ENCODE data around the gene UTS2B. TPM values are rescaled to one million over a fixed set of nuclear protein-coding genes. Genes with fewer than 3 reads are reported as not detected.
A peak's percentile ranks its signal among the peaks of the same experiment; 100 is the strongest.

UTS2B gene
- total and polyA plus RNA-seq, 9 of the 15 experiments (the other 6 are each of a cell fraction or from before 2014, with no cell fraction given): 0.06 TPM; not detected in 8

DNA sequence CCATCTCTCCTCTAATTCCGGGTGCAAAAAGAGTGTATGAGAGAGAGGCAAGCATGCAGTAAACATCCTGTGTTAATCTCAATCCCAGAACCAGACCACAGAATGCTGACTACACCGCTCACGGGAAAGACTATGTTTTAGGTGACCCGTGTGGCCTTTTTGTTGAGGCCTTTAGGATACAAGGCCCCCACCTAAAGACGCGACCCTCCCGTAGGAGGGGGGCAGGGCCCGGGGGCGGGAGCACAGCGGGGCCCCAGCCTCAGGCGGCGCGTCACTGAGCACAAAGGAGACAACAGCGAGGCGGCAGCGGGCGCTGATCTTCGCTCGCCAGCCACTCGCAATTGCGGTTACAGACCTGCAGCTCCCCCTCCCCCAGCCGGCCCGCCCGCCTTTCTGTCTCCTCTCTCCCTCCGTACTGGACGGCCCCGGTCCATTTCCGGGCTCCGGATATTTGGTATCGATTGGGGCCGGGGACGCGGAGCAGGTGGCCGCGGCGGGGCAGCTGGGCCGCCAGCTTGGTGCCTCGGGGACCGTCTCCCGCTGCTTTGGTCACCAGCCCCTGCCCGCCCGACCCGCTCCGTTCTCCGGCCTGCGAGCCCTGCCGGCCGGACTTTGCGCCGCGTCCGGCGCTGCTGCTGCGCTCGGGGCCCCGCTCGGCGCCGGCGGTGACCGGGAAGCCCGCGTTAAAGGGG, 1.2 kb downstream of the UTS2B start, which contains the start of gene CCDC50 (continued):
- no peak for TF ChIP-seq ZNF134 (CRISPR knock-in tag; conservative IDR thresholded peaks at IDR 0.05)
- TF ChIP-seq ZBTB12 (CRISPR knock-in tag; IDR thresholded peaks at IDR 0.05): no peak
- TF ChIP-seq, protein P1, sequence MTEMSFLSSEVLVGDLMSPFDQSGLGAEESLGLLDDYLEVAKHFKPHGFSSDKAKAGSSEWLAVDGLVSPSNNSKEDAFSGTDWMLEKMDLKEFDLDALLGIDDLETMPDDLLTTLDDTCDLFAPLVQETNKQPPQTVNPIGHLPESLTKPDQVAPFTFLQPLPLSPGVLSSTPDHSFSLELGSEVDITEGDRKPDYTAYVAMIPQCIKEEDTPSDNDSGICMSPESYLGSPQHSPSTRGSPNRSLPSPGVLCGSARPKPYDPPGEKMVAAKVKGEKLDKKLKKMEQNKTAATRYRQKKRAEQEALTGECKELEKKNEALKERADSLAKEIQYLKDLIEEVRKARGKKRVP (CRISPR knock-in tag; IDR thresholded peaks at IDR 0.05): no peak
- no peak for TF ChIP-seq ZNF75A (CRISPR knock-in tag; IDR thresholded peaks at IDR 0.05)
- TF ChIP-seq TOE1 (IDR thresholded peaks at IDR 0.05; ENCODE audit: borderline replicate concordance): peak; percentile 54
- TF ChIP-seq TOE1 (CRISPR knock-in tag; IDR thresholded peaks at IDR 0.05; ENCODE audit: borderline replicate concordance, low read depth): no peak
- no peak for TF ChIP-seq ARHGAP35 (IDR thresholded peaks at IDR 0.05; ENCODE audit: partially characterized antibody)
- TF ChIP-seq ZNF740 (CRISPR knock-in tag; IDR thresholded peaks at IDR 0.05): no peak
- no peak for TF ChIP-seq ZNF740 (tag; IDR thresholded peaks at IDR 0.05)
- no peak for TF ChIP-seq DMBX1 (CRISPR knock-in tag; IDR thresholded peaks at IDR 0.05; ENCODE audit: borderline replicate concordance)
- peak; percentile 64; the same call in 1 of the 2 replicates for TF ChIP-seq FOXJ2 (tag; IDR thresholded peaks at IDR 0.05)
- no peak for TF ChIP-seq ZNF589 (CRISPR knock-in tag; IDR thresholded peaks at IDR 0.05; ENCODE audit: low read depth)
- TF ChIP-seq STAT5B (CRISPR knock-in tag; IDR thresholded peaks at IDR 0.05): no peak
- TF ChIP-seq CHAMP1 (IDR thresholded peaks at IDR 0.05): peak; percentile 40; the same call in 1 of the 2 replicates
- TF ChIP-seq FOXA3 (CRISPR knock-in tag; conservative IDR thresholded peaks at IDR 0.05 in 1 of 2, IDR thresholded peaks at IDR 0.05 in 1 of 2): no peak; a peak in 1 of 4 replicates
- TF ChIP-seq MYNN (IDR thresholded peaks at IDR 0.05): no peak
- no peak for TF ChIP-seq MYNN (CRISPR knock-in tag; IDR thresholded peaks at IDR 0.05)
- TF ChIP-seq SAFB (IDR thresholded peaks at IDR 0.05; ENCODE audit: borderline replicate concordance, low read depth, low read length): no peak
- TF ChIP-seq E2F5 (CRISPR knock-in tag; IDR thresholded peaks at IDR 0.05): no peak
- no peak for TF ChIP-seq ZNF699 (CRISPR knock-in tag; IDR thresholded peaks at IDR 0.05; ENCODE audit: insufficient replicate concordance)
- TF ChIP-seq ZBTB7A (IDR thresholded peaks at IDR 0.05; ENCODE audit: borderline replicate concordance, control insufficient read depth, low read depth, low read length): peak; percentile 67
- TF ChIP-seq BDP1 (IDR thresholded peaks at IDR 0.05; ENCODE audit: insufficient read depth, insufficient read length): no peak

Measured in K562 (cell line).